Fibroblast of lung (primary cell): ENCODE measurements around the gene CDC26. TPM values are rescaled to one million over a fixed set of nuclear protein-coding genes. Genes with fewer than 3 reads are reported as not detected.

Source experiments
- DNase-seq, 2 donors: peaks; one replicate each; pipeline versions ENCODE4 v3.0.0 to v3.0.0-alpha.2; 2010; ENCODE audit warnings: low read depth in 2 of 2
- H2AFZ ChIP-seq: 2 replicates; pipeline ENCODE4 v1.5.1; 2012; ENCODE audit warnings: low read length, control low read depth, inconsistent platforms
- H3K27ac ChIP-seq: 2 replicates; pipeline ENCODE4 v1.5.1; 2011; ENCODE audit warnings: low read length, control low read depth; ENCODE audit not compliant: insufficient read depth
- H3K27me3 ChIP-seq: 2 replicates; pipeline ENCODE4 v1.5.1; 2011; ENCODE audit warnings: mild to moderate bottlenecking, low read length; ENCODE audit not compliant: control insufficient read depth, insufficient read depth
- H3K36me3 ChIP-seq: 2 replicates; pipeline ENCODE4 v1.5.1; 2011; ENCODE audit warnings: low read length; ENCODE audit not compliant: control insufficient read depth, insufficient read depth
- H3K4me1 ChIP-seq: 2 replicates; pipeline ENCODE4 v1.5.1; 2011; ENCODE audit warnings: low read length; ENCODE audit not compliant: control insufficient read depth, insufficient read depth; ENCODE audit errors: extremely low read depth
- H3K4me2 ChIP-seq: 2 replicates; pipeline ENCODE4 v1.5.1; 2011; ENCODE audit warnings: low read length, control low read depth; ENCODE audit not compliant: insufficient read depth; ENCODE audit errors: extremely low read depth
- H3K4me3 ChIP-seq, 4 experiments: fragments of 200-600 bp in 1 of 4; sonication (generic) in 1 of 4; replicated peaks in 1 of 4; 2 replicates each; pipeline ENCODE4 v1.5.1; 2011 to 2016; ENCODE audit warnings: low read length in 4 of 4, low read depth in 3 of 4, mild to moderate bottlenecking in 3 of 4, control low read depth in 2 of 4, inconsistent platforms in 1 of 4, mixed read lengths in 1 of 4; ENCODE audit not compliant: insufficient read depth in 1 of 4; ENCODE audit errors: control extremely low read depth in 1 of 4
- H3K79me2 ChIP-seq: 2 replicates; pipeline ENCODE4 v1.5.1; 2012; ENCODE audit warnings: mild to moderate bottlenecking, low read length, inconsistent platforms; ENCODE audit not compliant: control insufficient read depth, insufficient read depth
- H3K9ac ChIP-seq: 2 replicates; pipeline ENCODE4 v1.5.1; 2011; ENCODE audit warnings: mild to moderate bottlenecking, low read length, control low read depth; ENCODE audit not compliant: insufficient read depth
- H3K9me3 ChIP-seq: 2 replicates; pipeline ENCODE4 v1.5.1; 2012; ENCODE audit warnings: low read depth, low read length; ENCODE audit not compliant: control insufficient read depth, insufficient read depth
- H4K20me1 ChIP-seq: 2 replicates; pipeline ENCODE4 v1.5.1; 2011; ENCODE audit warnings: low read length; ENCODE audit not compliant: control insufficient read depth, insufficient read depth; ENCODE audit errors: extremely low read depth
- CTCF ChIP-seq, 2 donors: IDR thresholded peaks in 1 of 2; conservative IDR thresholded peaks in 1 of 2; 1 replicate in 1 of 2; 2 replicates in 1 of 2; pipeline ENCODE4 v1.5.1; 2011 to 2012; ENCODE audit warnings: low read length in 2 of 2, control low read depth in 1 of 2, inconsistent platforms in 1 of 2, low read depth in 1 of 2, mild to moderate bottlenecking in 1 of 2
- EZH2 ChIP-seq: IDR thresholded peaks from 2 replicates; pipeline ENCODE4 v1.5.1; 2012; ENCODE audit warnings: low read length, control low read depth, mild to moderate bottlenecking; ENCODE audit errors: missing control alignments
- polyA plus RNA-seq, 2 donors: library from polyadenylated mRNA; depleted of rRNA in 1 of 2; stranded (reverse) in 1 of 2; unstranded in 1 of 2; fragments of >200 nt; gene quantifications; 2 replicates each; pipeline ENCODE4 v1.2.1, GENCODE V29; 2011 to 2012; ENCODE audit warnings: missing spikeins in 1 of 2
- total RNA-seq: library from RNA; depleted of rRNA; stranded (reverse); fragments of >200 nt; gene quantifications from 2 replicates; pipeline ENCODE4 v1.2.1, GENCODE V29; 2014

CDC26 gene
- total and polyA plus RNA-seq, 2 donors (not counting 1 experiment from before 2014, with no cell fraction given), result 33.9 to 63.2 TPM

DNA sequence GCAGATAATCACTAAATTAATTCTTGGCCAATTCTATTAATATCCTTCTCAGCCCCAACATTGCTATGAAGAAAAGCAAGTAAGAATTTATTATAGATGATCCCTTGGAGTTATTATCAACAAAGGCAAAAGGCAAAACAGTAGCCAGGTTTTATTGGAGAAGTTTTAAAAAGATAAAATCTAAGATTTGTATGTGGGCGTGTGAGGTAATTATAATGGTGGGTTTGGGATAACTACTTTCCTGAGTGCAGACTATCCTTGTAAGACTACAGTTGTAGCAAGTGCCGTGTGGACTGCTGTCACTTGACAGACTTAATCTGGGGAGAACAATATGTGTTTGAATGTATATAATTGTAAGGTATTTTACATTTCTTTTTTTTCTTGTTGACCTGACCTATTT, 30.8 kb downstream of the CDC26 start:
- H4K20me1 ChIP-seq, result no peaks in the 10 kb centered on the region
- no peak overlapping the region for H3K4me3 ChIP-seq
- H3K4me1 ChIP-seq, result no peaks in the 10 kb centered on the region
- H3K27me3 ChIP-seq, result no peaks in the 10 kb centered on the region
- no peak overlapping the region for H3K4me2 ChIP-seq
- no peaks in the 10 kb centered on the region for H3K36me3 ChIP-seq
- no peak for TF ChIP-seq CTCF (conservative IDR thresholded peaks at IDR 0.05 in 1 of 2, IDR thresholded peaks at IDR 0.05 in 1 of 2; ENCODE audit: low read depth in 1 of 2, low read length in 2 of 2)
- no peak for TF ChIP-seq EZH2
- no peak for DNase-seq
- no peak overlapping the region for H3K9ac ChIP-seq
- H2AFZ ChIP-seq, result no peak overlapping the region
- H3K9me3 ChIP-seq, result no peaks in the 10 kb centered on the region
- H3K27ac ChIP-seq, result no peak overlapping the region
- H3K79me2 ChIP-seq, result no peaks in the 10 kb centered on the region

GRCh38 chr9:113241161-113241560, 34.2 kb downstream of the CDC26 start:
- H3K27ac ChIP-seq, result no peak overlapping the region
- no peak overlapping the region for H2AFZ ChIP-seq
- no peaks in the 10 kb centered on the region for H3K79me2 ChIP-seq
- no peak for DNase-seq
- H3K4me3 ChIP-seq, result no peak overlapping the region
- H3K27me3 ChIP-seq, result no peaks in the 10 kb centered on the region
- no peaks in the 10 kb centered on the region for H4K20me1 ChIP-seq
- TF ChIP-seq CTCF (conservative IDR thresholded peaks at IDR 0.05 in 1 of 2, IDR thresholded peaks at IDR 0.05 in 1 of 2; ENCODE audit: low read depth in 1 of 2, low read length in 2 of 2) (no peak), EZH2 (no peak)
- no peaks in the 10 kb centered on the region for H3K4me1 ChIP-seq
- H3K9me3 ChIP-seq, result no peaks in the 10 kb centered on the region
- H3K4me2 ChIP-seq, result no peak overlapping the region
- no peaks in the 10 kb centered on the region for H3K36me3 ChIP-seq
- no peak overlapping the region for H3K9ac ChIP-seq

DNA sequence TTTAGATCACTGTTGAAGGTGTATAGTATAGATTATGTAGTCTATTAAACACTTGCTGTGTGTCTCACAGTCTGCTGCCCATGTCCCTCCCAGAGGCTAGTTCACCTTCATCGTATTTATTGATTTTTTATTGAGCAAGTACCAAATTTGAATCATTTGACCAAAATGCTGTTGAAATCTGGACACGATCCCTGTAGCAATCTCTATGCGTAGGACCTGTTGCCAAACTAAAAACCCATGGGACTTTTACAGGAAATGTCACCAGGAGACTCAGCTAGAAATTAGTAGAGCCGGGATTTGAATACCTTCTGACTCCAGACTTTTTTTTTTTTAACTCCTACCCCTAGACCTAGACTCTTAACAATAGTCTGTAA, 36.5 kb downstream of the CDC26 start:
- no peak overlapping the region for H3K4me2 ChIP-seq
- no peak for TF ChIP-seq EZH2
- no peak for TF ChIP-seq CTCF (conservative IDR thresholded peaks at IDR 0.05 in 1 of 2, IDR thresholded peaks at IDR 0.05 in 1 of 2; ENCODE audit: low read depth in 1 of 2, low read length in 2 of 2)
- no peaks in the 10 kb centered on the region for H3K9me3 ChIP-seq
- no peak overlapping the region for H2AFZ ChIP-seq
- no peak for DNase-seq
- no peaks in the 10 kb centered on the region for H3K79me2 ChIP-seq
- H3K36me3 ChIP-seq, result no peaks in the 10 kb centered on the region
- H3K27ac ChIP-seq, result no peak overlapping the region
- no peak overlapping the region for H3K9ac ChIP-seq
- no peaks in the 10 kb centered on the region for H3K27me3 ChIP-seq
- no peak overlapping the region for H3K4me3 ChIP-seq
- H4K20me1 ChIP-seq, result no peaks in the 10 kb centered on the region
- H3K4me1 ChIP-seq, result no peaks in the 10 kb centered on the region
